Fibroblast of lung (primary cell): ENCODE measurements around the gene ADAMTS17.

ENCODE experiments used
- CTCF ChIP-seq, 2 donors: IDR thresholded peaks in 1 of 2; conservative IDR thresholded peaks in 1 of 2; 1 replicate in 1 of 2; 2 replicates in 1 of 2; pipeline ENCODE4 v1.5.1; 2011 to 2012; ENCODE audit warnings: low read length in 2 of 2, control low read depth in 1 of 2, inconsistent platforms in 1 of 2, low read depth in 1 of 2, mild to moderate bottlenecking in 1 of 2
- EZH2 ChIP-seq: IDR thresholded peaks from 2 replicates; pipeline ENCODE4 v1.5.1; 2012; ENCODE audit warnings: low read length, control low read depth, mild to moderate bottlenecking; ENCODE audit errors: missing control alignments

GRCh38 chr15:100336061-100336460 lies 5.7 kb downstream of the ADAMTS17 start:
- TF ChIP-seq CTCF (conservative IDR thresholded peaks at IDR 0.05 in 1 of 2, IDR thresholded peaks at IDR 0.05 in 1 of 2; ENCODE audit: low read depth in 1 of 2, low read length in 2 of 2), result no peak
- TF ChIP-seq EZH2, result no peak
